C1 segment of cervical spinal cord (tissue), 14 donors: ENCODE measurements around the gene ANGEL1.

Experiments used
- DNase-seq, 14 donors: peaks; one replicate each; lab custom pipeline; 2025; lab: John Stamatoyannopoulos, UW

ANGEL1 gene, protein sequence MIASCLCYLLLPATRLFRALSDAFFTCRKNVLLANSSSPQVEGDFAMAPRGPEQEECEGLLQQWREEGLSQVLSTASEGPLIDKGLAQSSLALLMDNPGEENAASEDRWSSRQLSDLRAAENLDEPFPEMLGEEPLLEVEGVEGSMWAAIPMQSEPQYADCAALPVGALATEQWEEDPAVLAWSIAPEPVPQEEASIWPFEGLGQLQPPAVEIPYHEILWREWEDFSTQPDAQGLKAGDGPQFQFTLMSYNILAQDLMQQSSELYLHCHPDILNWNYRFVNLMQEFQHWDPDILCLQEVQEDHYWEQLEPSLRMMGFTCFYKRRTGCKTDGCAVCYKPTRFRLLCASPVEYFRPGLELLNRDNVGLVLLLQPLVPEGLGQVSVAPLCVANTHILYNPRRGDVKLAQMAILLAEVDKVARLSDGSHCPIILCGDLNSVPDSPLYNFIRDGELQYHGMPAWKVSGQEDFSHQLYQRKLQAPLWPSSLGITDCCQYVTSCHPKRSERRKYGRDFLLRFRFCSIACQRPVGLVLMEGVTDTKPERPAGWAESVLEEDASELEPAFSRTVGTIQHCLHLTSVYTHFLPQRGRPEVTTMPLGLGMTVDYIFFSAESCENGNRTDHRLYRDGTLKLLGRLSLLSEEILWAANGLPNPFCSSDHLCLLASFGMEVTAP

DNA sequence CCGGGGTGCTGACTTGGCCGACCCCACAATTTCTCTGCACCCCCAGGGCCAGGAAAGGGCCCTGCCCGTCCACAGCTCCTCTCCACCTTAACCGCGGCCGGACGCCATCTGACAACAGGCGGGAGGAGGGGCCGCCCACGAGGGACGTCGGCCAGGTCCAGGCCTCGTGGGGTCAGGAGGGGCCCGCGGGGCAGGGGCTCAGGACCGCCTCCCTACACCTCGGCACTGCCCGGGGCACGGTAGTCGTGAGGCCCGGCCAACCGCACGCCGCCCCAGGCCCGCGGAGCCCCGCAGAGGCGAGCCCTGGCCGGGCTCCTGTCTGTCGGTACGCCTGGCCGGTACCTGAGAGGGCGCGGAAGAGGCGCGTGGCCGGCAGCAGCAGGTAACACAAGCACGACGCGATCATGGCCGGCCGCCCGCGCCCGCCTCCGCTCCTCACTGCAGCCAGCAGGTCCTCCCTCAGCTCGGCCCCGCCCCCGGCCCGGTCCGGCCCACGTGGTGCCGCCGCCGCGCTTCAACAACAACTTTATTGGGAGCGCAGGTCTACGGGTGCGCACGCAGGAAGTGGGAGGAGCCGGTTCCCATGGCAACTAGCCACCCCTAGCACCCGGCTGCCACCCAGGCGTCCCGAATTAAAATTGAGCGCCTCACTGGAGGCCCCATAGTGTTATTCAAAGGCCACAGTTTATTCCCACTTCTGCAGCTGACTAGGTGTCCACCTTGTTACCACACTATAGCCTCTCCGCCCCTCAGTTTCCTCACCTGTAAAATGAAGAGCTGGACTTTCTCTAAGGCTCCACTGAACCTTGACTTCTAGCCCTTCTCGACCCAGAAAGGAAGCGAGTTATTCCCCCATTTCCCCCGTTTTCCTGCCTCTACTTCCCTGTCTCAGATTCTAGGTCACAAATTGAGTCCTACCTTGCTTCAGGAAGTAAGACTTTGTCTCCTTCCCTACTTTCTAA, at the start of gene ANGEL1:
Gene ANGEL1 (minus strand): TSS at position 461 of the 962 bp plus-strand sequence. CDS start 55 bp downstream, at position 406.
- peak; percentile 72 to 95 (median 91) for DNase-seq

DNA sequence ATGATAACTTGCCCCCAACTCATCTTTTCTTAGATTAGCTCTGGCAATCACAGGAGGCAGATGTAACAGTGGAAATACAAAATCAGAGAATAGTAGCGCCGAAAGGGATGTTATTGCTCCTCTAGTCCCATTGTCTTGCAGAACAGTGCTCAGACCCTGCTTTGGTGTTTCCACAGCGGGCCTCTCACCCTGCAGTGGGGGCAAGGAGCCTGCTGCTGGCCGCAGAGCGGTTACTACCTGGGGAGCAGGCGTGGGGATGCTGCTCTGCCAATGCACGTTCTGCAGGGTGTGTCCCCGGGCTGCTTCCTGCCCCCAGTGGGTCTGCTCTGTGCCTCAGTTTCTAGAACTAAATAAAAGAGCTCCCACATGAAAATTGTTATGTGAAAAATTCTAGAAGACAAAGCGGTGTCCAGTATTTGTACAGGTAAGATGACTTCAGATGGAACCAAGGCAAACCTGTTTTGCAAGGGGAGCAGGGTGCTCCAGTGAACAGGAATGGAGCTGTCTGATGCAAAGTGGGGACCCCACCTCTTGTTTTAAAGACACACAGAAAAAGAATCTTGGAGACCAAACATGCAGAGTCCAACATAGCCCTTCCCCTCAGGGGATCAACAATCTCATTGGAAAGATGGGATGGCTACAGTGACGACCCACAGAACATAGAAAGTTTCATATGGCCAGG, 49.0 kb upstream of the ANGEL1 start:
- no peak for DNase-seq

DNA sequence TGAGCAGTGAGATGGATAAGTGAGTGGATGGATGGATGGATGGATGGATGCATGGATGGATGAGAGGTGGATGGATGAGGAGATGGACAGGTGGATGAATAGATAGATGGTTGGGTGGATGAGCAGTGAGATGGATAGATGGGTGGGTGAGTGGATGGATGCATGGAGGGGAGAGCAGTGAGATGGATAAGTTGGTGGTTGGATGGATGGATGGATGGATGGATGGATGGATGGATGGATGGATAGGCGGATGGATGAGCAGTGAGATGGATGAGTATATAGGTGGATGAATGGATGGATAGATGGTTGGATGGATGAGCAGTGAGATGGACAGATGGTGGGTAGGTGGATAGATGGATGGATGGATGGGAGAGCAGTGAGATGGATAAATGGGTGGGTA, 44.1 kb upstream of the ANGEL1 start:
- DNase-seq = no peak

DNA sequence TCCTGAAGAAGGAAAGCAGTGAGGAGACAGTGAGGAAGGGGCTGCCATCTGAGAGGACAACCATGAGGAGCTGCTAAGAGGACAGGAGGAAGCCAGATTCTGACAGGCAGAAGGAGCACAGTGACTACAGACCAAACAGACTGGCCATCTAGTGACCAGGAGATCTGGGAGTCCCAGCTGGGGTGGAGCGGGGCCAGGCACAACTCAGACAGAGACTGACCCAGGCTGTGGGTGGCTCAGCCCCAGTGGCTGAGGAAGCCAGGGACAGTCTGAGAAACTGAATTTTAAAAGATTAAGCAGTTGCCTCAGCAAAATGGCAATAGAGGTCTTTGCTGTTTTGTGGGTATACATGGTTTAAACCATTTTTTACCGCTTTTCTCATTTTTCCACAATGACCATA, 42.4 kb upstream of the ANGEL1 start:
- no peak for DNase-seq

DNA sequence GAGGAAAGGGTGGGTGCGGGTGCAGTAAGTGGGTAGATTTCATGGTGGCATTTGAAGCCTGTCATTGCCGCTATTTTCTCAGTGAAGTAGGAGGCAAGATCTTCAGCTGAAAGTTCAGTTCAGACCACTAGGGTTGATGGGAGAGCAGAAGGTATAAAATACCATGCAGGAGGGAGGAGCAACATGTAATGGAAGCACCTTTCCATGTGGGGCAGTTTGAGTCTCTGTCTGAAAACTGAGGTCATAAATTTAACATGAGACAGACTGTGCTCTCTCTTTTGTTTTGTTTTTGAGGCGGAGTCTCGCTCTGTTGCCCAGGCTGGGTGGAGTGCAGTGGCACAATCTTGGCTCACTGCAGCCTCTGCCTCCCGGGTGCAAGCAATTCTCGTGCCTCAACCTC, 36.2 kb upstream of the ANGEL1 start:
- DNase-seq = no peak

DNA sequence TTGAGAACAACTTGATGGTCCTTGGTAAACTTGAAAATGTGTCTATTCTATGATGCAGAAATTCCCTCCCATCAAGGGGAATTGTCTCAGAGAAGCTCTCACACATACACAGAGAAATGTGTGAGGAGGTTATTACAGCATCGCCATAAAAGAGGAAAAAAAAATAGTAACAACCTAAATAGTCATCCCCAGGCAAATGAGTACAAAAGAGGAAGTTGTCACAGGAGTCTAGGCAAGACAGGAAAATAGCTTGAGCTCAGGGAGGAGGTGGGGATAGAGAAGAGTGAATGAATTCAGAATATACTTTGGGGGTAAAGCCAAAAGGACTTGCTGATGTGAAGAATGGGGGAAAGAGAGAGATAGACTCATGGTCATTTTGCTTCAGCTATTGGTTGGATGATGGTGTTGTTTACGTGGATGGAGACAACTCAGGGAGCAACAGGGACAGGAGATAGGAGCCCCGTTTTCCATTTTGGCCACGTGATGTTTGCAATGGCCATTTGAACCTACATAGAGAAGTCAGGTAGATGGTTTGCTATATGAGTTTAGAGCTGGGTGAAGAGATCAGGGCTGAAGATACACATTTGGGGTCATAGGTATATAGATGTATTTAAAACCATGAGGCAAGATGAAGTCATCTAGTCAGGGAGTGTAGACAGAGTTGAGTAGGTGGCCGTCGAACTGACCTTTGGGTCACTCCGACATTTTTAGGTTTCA, 33.8 kb upstream of the ANGEL1 start:
- DNase-seq = no peak

DNA sequence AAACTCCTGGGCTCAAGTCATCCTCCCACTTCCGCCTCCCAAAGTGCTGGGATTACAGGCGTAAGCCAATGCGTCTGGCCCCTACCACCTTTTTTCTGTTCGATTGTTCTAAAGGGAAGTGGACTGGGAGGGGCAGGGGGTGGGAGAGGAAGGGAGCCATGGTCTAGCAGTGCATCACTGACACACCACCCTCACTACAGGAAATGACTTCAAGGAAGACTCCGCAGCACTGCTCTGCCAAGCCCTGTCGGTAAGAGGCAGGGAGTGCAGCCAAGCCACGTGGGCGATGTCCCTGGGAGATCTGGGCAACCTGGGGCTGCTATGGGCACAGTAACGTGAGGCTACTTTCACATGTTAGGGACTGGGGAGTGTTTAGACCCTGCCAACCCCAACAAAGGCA, 31.5 kb upstream of the ANGEL1 start:
- peak in 8 of 14 donors; percentile 20 to 73 (median 39) for DNase-seq

DNA sequence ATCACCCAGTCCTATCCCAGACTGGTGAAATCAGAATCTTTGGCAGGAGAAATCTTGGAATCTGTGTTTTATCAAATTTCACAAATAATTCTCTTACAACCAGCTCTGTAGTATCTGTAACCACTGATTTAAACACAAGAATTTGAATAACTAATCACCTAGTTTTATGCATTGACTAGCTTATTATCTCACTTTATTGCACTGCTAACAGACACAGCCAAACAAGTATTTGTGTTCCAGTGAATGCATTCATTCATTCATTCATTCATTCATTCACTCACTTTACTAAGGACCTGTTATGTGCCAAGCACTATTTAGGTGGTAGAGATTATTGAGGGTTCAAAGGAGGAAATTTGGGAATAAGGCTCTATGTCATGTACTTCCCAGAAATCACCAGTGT, 29.7 kb upstream of the ANGEL1 start:
- DNase-seq = no peak

DNA sequence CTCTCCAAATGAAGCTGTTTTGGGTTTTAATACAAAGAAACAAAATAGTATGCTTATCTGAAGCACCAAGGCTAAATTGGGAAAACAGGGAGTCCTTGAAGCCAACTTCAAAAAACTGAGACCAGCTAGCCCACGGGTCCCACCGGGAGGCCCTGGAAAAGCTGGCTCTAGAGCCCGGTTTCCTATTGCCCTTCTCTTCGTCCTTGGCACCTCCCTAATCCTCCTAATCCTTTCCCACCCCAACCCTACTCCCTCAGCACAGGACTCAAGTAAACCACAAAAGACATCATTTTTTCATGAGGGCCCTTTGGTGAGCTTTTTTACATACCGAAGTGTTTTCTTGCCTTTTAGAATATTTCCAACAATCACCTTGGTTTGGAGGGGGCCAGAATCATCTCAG, 24.8 kb upstream of the ANGEL1 start:
- no peak for DNase-seq

DNA sequence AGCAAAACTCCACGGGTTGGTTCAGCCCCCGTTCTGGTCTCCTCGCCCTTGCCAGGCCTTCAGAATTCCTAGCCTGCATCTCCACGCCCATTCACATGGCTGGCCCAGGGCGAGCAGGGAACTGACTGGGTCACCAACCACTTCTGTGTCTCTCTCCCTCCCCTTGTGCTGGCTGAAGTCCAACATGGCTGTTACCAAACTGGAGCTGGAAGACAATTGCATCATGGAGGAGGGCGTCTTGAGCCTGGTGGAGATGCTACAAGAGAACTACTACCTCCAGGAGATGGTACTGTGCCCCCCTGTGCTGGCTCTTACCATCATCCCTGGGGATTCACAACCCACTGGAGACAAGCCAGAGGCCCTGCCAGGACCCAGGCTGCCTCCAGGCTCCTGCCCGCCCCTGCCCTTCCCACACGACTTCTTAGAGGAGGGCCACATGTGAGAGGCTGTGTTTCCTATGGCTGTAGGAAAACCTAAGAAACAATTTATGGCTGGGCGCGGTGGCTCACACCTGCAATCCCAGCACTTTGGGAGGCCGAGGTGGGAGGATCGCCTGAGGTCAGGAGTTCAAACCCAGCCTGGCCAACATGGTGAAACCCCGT, 23.4 kb upstream of the ANGEL1 start:
- peak in 2 of 14 donors; percentile 3 to 34 for DNase-seq

DNA sequence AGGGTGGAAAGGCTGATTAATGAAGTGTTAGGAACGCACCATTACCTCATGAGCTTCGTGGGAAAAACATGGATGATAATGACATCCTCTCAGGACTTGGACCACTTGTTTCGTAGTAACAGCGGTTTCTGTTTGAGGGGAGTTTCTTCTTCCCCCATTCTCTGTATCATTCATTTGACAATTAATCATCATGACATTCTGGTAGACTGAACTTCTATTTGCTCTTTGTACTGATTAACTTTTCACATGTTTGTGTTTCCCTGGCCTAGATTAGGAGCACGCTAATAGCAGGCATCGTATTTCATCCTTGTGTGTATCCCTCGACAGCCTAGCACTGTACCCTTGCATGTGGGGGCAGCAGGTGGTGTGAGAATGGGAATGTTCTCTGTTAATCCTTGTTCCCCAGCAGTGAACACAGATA, 21.6 kb upstream of the ANGEL1 start:
- DNase-seq = no peak

DNA sequence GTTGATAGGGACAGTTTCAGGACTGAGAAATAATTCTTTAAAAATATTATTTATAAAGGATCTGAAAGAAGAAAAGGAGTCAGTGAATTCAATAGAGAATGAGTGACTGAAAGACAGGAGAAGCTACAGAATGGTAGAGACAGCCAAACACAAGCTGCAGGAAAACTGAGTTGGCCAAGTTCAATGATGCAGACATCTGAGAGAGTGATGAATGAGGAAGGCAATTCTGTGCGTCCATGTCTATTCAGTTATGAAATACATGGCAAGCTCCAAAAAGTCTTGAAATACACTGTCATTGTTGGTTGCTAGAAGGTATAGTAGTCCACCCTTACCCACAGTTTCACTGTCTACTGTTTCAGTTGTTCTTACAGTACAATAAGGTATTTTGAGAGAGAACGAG, 20.3 kb upstream of the ANGEL1 start:
- no peak for DNase-seq

DNA sequence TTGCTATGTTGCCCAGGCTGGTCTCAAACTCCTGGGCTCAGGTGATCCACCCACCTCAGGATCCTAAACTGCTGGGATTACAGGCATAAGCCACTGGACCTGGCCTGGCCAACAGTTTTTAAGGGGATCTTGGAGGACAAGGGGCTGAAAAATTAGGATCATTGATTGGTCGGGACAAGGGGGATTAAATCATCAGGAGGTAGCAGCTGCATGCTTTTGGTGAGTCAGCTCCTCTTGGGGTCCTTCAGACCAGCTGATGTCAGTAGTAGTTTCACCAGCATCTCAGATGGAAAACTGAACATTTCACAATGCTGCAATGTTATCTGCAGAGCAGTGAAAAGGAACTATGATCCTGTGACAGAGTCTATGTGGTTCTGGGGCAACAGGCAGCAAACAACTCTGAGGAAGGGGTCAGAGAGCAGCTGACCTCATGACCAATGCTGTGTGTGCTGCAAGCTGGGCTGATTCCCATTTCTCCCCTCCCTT, 19.9 kb upstream of the ANGEL1 start:
- DNase-seq = peak in 2 of 14 donors; percentile 13 to 21

DNA sequence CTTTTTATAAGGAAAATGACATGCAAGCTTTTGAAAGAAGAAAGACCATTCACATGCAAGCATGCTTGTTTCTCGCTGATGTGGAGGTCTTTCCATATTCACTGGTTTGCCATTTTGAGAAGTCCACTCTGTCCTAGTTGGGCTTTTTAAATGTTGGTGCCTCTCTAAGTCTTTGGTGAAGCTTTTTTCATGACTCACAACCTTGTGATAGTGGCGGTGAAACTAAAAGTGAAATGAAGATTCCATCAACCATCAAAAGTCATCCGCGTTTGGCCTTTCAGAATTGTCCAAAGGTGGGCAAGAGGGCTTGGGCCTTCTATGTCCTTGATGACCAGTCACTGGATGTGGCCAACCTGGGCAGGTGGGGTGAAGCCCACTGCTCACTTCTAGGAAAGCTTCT, 17.9 kb upstream of the ANGEL1 start:
- no peak for DNase-seq

DNA sequence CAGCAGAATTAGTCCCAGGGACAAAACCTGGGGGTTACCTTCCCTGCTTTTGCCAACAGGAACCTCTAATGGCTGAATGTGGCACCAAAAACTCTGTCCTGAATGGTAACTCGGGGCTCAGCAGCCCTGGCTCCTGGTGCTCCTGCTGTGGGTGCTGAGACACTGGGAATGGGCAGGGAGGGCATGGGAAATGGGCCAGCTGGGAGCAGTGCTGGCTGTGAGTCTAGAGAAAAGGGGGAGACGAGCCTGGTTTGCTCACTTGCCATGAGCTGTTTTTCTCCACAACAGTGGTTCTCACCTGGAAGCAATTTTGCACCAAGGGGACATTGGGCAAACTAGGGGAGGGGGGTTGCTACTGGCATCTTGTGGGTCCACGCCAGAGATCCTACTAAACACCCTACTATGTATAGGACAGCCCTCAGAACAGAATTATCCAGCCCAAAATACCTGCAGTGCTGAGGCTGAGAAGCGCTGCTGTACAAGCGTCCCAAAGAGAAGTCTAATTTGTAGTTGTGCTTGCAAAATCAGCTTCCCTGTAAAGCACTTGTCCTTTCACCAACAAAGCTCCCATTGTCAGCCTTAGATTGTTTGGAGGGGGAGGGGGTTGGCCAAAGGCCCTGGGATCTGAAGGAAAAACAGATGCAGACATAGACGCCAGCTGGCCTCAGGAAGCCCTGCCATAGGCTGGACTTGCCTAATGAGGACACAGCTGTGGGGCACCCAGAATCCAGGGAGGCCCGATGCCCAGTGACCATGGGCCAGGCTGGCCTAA, 17.2 kb upstream of the ANGEL1 start:
- peak in 12 of 14 donors; percentile 27 to 89 (median 81) for DNase-seq

DNA sequence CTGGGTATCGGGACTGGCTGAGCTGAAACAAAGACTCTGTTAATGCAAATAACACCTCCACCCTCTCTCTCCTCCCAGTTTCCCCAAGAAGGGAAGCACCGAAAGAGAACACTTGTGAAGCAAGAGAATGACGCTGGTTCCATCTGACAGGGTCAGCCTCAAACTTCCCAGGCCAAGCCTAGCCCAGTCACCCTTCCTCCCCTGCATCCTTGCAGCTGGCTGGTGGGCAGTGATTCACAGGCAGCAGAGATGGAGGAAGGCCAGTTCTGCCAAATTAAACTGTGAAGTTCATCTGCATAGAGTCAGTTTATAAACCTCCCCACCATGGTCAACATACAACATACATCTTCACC, 16.3 kb upstream of the ANGEL1 start:
- peak in 4 of 14 donors; percentile 21 to 69 (median 50) for DNase-seq

DNA sequence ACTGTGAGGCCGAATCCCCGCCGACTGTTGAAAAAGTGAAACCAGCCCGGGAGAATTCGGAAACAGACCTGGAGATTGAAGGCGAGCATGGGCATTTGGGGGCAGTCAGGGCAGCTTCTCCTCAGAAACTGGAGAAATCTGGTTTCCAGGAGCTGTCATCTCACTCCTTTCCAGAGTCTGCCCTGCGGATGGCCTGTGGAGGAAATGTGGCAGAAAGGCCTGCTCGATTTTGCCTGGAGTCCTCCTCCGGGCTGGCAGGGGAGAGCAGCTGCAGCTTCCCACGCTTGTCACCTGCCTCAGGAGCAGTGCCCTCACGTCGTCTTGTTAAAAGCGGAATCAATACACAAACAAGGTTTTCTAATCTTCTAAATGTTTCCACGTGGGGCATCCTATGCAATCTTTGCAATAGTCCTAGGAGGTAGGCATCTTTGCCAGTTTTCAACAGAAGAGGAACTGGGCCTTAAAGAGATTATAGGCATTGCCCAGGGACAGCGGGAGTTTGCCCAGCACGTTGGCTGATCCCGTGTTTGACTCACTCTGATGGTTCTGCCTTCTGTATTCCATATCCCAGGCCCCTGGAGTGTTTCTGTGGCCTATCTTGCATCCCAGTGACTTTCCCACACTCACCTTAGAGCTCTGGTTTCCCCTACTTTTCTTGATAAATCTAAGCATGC, 15.8 kb upstream of the ANGEL1 start:
- DNase-seq = peak in 5 of 14 donors; percentile 22 to 50 (median 31)

DNA sequence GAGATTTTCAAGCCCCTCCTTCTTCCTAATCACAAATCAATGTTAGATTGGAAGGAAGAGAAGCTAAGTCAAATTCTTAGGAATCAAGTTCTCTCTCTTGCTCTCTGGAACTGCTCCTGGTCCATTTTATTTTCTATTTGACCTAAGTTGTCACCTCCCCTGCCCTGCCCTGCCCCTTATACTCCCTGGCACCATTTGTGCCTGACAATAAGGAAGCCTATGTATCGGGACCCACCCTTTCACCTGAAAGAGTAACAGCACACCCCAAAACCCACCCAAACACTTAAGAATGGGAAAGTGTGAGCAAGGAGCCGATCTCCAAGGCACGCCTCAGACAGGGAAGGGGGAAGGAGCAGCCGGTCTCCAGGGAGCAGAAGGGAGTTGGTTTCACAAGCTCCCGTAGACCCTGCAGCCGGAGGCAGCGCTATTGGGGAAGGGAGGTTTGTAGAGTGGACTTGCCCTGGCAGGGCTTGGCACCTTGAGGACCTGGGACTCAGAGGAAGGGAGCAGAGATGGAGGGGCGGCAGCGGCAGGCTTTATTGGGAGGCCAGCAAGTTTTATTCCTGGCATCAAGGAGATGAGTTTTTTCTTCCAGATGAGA, 15.1 kb upstream of the ANGEL1 start:
- peak in 2 of 14 donors; percentile 21 to 50 for DNase-seq
